CD8-positive, alpha-beta memory T cell (primary cell): ENCODE results near the gene PHF1. TPM values are rescaled to one million over a fixed set of nuclear protein-coding genes. Genes with fewer than 3 reads are reported as not detected.

ENCODE experiments used
- CTCF ChIA-PET: fragments of 350-600 bp; sonication (Branson Sonifier 250); formaldehyde crosslinking; loops from one replicate; lab custom pipeline; 2021; ENCODE audit warnings: antibody characterized with exemption; lab: Charles Lee
- POLR2A ChIA-PET: fragments of 350-600 bp; sonication (Branson Sonifier 250); formaldehyde crosslinking; loops from one replicate; lab custom pipeline; 2021; ENCODE audit warnings: antibody characterized with exemption; lab: Charles Lee
- DNase-seq, 5 donors: peaks; one replicate each; pipeline versions ENCODE4 v3.0.0 to v3.0.0-alpha.2; 2020 to 2022; ENCODE audit warnings: mixed read lengths in 1 of 5
- H3K27ac ChIP-seq: one replicate; pipeline ENCODE4 v1.7.0; 2013; ENCODE audit warnings: low read depth, mild to moderate bottlenecking, low read length, moderate library complexity
- H3K27me3 ChIP-seq: 2 replicates; pipeline ENCODE4 v1.7.0; 2013; ENCODE audit warnings: low read length, mild to moderate bottlenecking; ENCODE audit not compliant: insufficient read depth, poor library complexity, severe bottlenecking
- H3K36me3 ChIP-seq: 2 replicates; pipeline ENCODE4 v1.7.0; 2013; ENCODE audit warnings: mild to moderate bottlenecking, low read length, moderate library complexity; ENCODE audit not compliant: insufficient read depth
- H3K4me1 ChIP-seq: 2 replicates; pipeline ENCODE4 v1.7.0; 2013; ENCODE audit warnings: mild to moderate bottlenecking, low read length, moderate library complexity; ENCODE audit not compliant: insufficient read depth
- H3K4me3 ChIP-seq: 2 replicates; pipeline ENCODE4 v1.7.0; 2013; ENCODE audit warnings: mild to moderate bottlenecking, low read length
- H3K9me3 ChIP-seq: 2 replicates; pipeline ENCODE4 v1.7.0; 2013; ENCODE audit warnings: mild to moderate bottlenecking, low read length
- H3K27ac Mint-ChIP-seq, 8 donors: one replicate each; pipeline ENCODE4 v1.8.0; 2020 to 2021; ENCODE audit warnings: mixed read lengths in 8 of 8, mild to moderate bottlenecking in 6 of 8, inconsistent platforms in 3 of 8, moderate library complexity in 3 of 8
- H3K27me3 Mint-ChIP-seq, 2 donors: one replicate each; pipeline ENCODE4 v1.8.0; 2020 to 2021; ENCODE audit warnings: mixed read lengths in 2 of 2, mild to moderate bottlenecking in 1 of 2, moderate library complexity in 1 of 2
- H3K36me3 Mint-ChIP-seq, 3 donors: one replicate each; pipeline ENCODE4 v1.8.0; 2020 to 2021; ENCODE audit warnings: mixed read lengths in 3 of 3, inconsistent platforms in 1 of 3, mild to moderate bottlenecking in 1 of 3
- H3K4me1 Mint-ChIP-seq, 3 donors: one replicate each; pipeline ENCODE4 v1.8.0; 2020 to 2021; ENCODE audit warnings: mixed read lengths in 3 of 3, inconsistent platforms in 1 of 3, mild to moderate bottlenecking in 1 of 3
- H3K4me3 Mint-ChIP-seq, 7 donors: one replicate each; pipeline ENCODE4 v1.8.0; 2020 to 2021; ENCODE audit warnings: mixed read lengths in 7 of 7, mild to moderate bottlenecking in 6 of 7, moderate library complexity in 4 of 7, inconsistent platforms in 2 of 7
- H3K9me3 Mint-ChIP-seq, 5 donors: one replicate each; pipeline ENCODE4 v1.8.0; 2020 to 2022; ENCODE audit warnings: mixed read lengths in 5 of 5, mild to moderate bottlenecking in 3 of 5, moderate library complexity in 2 of 5, inconsistent platforms in 1 of 5
- polyA plus RNA-seq: library from polyadenylated mRNA; unstranded; fragments of 300-500 nt; fragmentation: Illumina TruSeq; gene quantifications from one replicate; pipeline ENCODE4 v1.2.3, GENCODE V29; 2021
- total RNA-seq, 2 experiments: library from RNA; stranded (reverse); gene quantifications; one replicate each; pipeline ENCODE4 v1.2.3, GENCODE V29; 2021

PHF1 gene
- total and polyA plus RNA-seq, 3 experiments from 2014 or later = 38.5 to 76.5 (median 43.3) TPM

DNA sequence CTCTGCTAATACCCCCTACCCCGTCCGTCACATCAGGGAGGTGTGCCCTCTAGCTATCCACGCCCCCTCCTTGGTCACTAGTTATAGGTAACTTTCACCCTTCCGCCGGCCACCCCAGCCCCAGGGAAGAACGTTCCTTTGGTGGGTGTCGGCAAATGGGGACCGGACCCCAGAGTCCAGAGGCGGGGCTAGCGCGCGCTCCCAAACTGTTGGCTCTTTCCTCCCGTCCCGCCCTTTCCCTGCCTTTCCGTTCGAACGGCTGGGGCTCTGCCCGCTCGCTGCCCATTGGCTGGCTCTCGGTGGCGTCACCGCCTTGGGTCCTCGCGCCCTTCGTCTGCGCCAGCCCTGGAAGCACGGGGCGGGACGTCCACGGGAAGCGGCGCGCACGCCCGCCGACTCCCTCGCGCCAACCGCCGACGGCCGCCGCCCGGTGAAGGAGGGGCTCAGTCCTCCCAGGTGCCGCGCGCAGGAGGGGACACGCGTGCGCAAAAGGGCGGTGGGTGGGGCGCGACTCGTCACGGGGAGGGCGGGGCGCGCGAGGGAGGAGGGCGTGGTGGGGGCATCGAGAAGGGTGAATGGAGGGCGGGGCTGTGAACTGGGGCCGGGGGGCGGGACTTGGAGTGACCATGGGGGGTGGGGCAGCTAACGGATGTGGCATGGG lies 634 bp upstream of the PHF1 start:
- Mint-ChIP-seq H3K4me3 (peak overlapping the region; percentile 85 to 94 (median 91)), H3K4me1 (peaks cover 47 to 55% (median 52%) of the 10 kb centered on the region in 3 donors), H3K36me3 (peaks cover 0 to 37% (median 6%) of the 10 kb centered on the region in 3 donors), H3K27me3 (no peaks in the 10 kb centered on the region), H3K27ac (peak overlapping the region; percentile 94 to 100 (median 98)), H3K9me3 (peaks cover 0 to 2% (median 0%) of the 10 kb centered on the region in 5 donors)
- Histone ChIP-seq H3K4me3 (peak overlapping the region; percentile 87), H3K27me3 (no peaks in the 10 kb centered on the region), H3K27ac (peak overlapping the region; percentile 95), H3K9me3 (no peaks in the 10 kb centered on the region), H3K36me3 (peaks cover 23% of the 10 kb centered on the region), H3K4me1 (peaks cover 42% of the 10 kb centered on the region)
- peak; percentile 95 to 99 (median 98) for DNase-seq
- POLR2A ChIA-PET = interaction anchor here (0.5 to 3.2 kb wide), 9 partner anchors 9 to 438 kb away, joined by 3 to 13 read pairs (median 4); partner anchors contain the start of gene ZBTB9
- CTCF ChIA-PET = interaction anchor here (1.1 to 3.6 kb wide), 4 partner anchors 15 to 27 kb away, joined by 3 to 10 read pairs (median 3); partner anchors contain the start of gene KIFC1

DNA sequence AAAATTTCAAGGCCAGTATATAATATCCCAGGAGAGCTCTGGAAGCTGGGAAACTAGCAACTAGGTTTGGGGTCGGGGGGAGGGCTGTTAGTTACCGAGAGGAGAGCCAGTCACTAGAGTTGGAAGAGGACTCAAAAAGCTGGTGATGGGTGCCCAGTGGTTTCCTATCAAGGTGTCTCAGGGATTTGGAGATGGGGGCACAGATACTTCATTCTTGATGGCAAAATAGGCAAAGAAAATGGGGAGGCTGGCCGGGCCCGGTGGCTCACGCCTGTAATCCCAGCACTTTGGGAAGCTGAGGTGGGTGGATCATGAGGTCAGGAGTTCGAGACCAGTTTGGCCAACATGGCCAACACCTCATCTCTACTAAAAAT lies 805 bp downstream of the PHF1 start:
- peak overlapping the region; percentile 85 to 94 (median 91) for H3K4me3 Mint-ChIP-seq
- Histone ChIP-seq H3K4me3 (peak overlapping the region; percentile 95), H3K27me3 (no peaks in the 10 kb centered on the region), H3K36me3 (peaks cover 33% of the 10 kb centered on the region), H3K9me3 (no peaks in the 10 kb centered on the region), H3K27ac (peak overlapping the region; percentile 87), H3K4me1 (peaks cover 53% of the 10 kb centered on the region)
- ChIA-PET CTCF (interaction anchor here (1.4 kb wide), 2 partner anchors 14 to 135 kb away, joined by 3 read pairs; partner anchors contain the start of gene B3GALT4), POLR2A (interaction anchor here (0.6 to 3.2 kb wide), 5 partner anchors 14 to 159 kb away, joined by 4 to 13 read pairs (median 9); partner anchors contain the start of genes B3GALT4 and ZBTB9)
- no peaks in the 10 kb centered on the region for H3K27me3 Mint-ChIP-seq
- peak overlapping the region; percentile 88 to 100 (median 95) for H3K27ac Mint-ChIP-seq
- DNase-seq = peak in 1 of 5 donors; percentile 44
- H3K9me3 Mint-ChIP-seq = peaks cover 0 to 2% (median 0%) of the 10 kb centered on the region in 5 donors
- H3K4me1 Mint-ChIP-seq = peaks cover 53 to 61% (median 57%) of the 10 kb centered on the region in 3 donors
- peaks cover 5 to 52% (median 8%) of the 10 kb centered on the region in 3 donors for H3K36me3 Mint-ChIP-seq

DNA sequence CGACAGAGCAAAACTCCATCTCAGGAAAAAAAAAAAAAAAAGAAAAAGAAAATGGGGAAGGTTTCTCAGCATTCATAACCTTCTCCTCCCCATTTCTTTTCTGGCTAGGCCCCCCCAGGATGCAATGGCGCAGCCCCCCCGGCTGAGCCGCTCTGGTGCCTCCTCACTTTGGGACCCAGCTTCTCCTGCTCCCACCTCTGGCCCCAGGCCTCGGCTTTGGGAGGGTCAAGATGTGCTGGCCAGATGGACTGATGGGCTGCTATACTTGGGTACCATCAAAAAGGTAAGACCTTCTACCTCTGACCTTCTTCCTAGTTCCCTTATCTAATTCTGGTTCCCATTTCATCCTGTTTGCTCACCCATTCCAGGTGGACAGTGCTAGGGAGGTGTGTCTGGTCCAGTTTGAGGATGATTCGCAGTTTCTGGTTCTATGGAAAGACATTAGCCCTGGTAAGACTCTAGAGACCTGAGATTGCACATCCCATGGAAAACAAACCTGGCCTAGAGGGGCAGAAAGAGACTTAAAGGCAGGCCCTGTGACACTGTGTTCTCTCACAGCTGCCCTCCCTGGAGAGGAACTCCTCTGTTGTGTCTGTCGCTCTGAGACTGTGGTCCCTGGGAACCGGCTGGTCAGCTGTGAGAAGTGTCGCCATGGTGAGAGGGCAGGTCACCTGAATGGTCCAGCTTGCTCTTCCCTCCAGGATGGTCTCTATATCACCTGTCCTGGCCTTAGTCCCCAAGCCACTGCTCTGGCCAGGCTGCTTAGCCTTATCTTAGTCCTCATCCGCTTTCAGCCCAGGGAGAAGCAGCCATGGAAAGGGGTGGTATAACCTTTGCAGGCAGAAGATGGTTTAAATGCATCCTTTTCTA lies 1.6 kb downstream of the PHF1 start:
- H3K36me3 ChIP-seq = peaks cover 33% of the 10 kb centered on the region
- no peaks in the 10 kb centered on the region for H3K9me3 ChIP-seq
- peaks cover 60 to 69% (median 64%) of the 10 kb centered on the region in 3 donors for H3K4me1 Mint-ChIP-seq
- peaks cover 5 to 57% (median 10%) of the 10 kb centered on the region in 3 donors for H3K36me3 Mint-ChIP-seq
- peak in 1 of 5 donors; percentile 46 for DNase-seq
- H3K27ac ChIP-seq = no peak overlapping the region
- ChIA-PET CTCF (interaction anchor here (1.4 kb wide), 2 partner anchors 13 to 135 kb away, joined by 3 read pairs; partner anchors contain the start of gene B3GALT4), POLR2A (interaction anchor here (0.6 to 3.2 kb wide), 4 partner anchors 13 to 158 kb away, joined by 4 to 13 read pairs (median 8); partner anchors contain the start of gene B3GALT4)
- H3K27me3 ChIP-seq = no peaks in the 10 kb centered on the region
- peak overlapping the region; percentile 85 to 94 (median 91) for H3K4me3 Mint-ChIP-seq
- peaks cover 61% of the 10 kb centered on the region for H3K4me1 ChIP-seq
- peaks cover 0 to 2% (median 0%) of the 10 kb centered on the region in 5 donors for H3K9me3 Mint-ChIP-seq
- H3K27ac Mint-ChIP-seq = peak overlapping the region; percentile 72 to 100 (median 94)
- H3K4me3 ChIP-seq = no peak overlapping the region
- H3K27me3 Mint-ChIP-seq = no peaks in the 10 kb centered on the region

DNA sequence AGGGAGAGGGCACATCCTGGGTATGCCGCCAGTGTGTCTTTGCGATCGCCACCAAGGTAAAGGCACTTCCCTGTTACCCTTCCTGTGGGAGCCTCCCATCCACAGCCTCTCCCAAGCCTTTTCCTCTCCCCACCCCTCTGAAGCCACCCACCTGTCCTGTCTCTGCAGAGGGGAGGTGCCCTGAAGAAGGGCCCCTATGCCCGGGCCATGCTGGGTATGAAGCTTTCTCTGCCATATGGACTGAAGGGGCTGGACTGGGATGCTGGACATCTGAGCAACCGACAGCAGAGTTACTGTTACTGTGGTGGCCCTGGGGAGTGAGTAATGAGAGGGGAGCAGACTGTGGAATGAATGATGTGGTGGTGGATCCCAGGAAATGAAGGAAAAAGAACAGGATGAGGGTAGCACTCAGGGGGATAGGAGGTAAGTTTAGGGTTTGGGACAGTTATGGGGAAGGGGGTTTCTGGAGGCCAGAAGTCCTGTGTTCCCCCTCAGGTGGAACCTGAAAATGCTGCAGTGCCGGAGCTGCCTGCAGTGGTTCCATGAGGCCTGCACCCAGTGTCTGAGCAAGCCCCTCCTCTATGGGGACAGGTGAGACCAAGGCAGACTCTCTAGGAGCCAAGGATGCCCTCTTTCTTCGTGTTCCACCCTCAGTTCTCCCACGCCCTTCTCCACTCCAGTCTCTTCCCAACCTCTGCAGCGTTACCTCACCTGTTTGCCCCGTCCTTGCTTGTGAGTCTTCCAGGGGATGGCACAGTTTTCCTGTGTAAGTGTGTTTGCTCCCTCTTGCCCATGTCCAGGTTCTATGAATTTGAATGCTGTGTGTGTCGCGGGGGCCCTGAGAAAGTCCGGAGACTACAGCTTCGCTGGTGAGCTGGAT lies 2.7 kb downstream of the PHF1 start:
- POLR2A ChIA-PET = no interaction called here

DNA sequence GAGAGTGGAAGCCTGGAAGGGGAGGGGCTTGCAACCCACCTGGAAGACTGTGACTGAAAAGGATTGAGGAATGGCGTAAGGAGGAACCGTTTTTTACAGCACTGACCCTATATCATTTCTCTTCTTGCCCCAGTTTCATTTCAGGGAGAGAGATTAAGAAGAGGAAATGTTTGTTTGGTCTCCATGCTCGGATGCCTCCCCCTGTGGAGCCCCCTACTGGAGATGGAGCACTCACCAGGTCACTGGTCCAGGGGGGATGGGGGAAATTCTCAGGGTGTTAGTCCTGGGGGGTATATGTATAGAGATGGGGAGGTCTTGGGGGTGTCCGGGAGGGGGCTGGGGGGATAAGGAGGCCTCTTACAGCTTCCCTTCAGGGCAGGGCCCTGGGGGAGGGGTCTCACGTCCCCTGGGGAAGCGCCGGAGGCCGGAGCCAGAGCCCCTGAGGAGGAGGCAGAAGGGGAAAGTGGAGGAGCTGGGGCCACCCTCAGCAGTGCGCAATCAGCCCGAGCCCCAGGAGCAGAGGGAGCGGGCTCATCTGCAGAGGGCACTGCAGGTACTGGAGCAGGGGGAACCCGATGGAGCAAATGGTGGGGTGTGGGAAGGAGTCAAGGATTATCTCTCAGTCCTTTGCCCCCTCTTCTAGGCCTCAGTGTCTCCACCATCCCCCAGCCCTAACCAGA lies 3.9 kb downstream of the PHF1 start:
- H3K4me1 Mint-ChIP-seq = peaks cover 76 to 83% (median 79%) of the 10 kb centered on the region in 3 donors
- no peaks in the 10 kb centered on the region for H3K9me3 ChIP-seq
- no peaks in the 10 kb centered on the region for H3K27me3 ChIP-seq
- H3K36me3 Mint-ChIP-seq = peaks cover 5 to 64% (median 10%) of the 10 kb centered on the region in 3 donors
- no peak for DNase-seq
- peaks cover 0 to 3% of the 10 kb centered on the region in 2 donors for H3K27me3 Mint-ChIP-seq
- peak overlapping the region in 7 of 8 donors; percentile 35 to 100 (median 72) for H3K27ac Mint-ChIP-seq
- ChIA-PET CTCF (interaction anchor here (0.7 to 1.6 kb wide), 2 partner anchors 14 to 16 kb away, joined by 3 read pairs; no protein-coding TSS in a partner anchor), POLR2A (no interaction called here)
- H3K36me3 ChIP-seq = peaks cover 33% of the 10 kb centered on the region
- no peak overlapping the region for H3K27ac ChIP-seq
- no peak overlapping the region for H3K4me3 ChIP-seq
- peaks cover 0 to 2% (median 0%) of the 10 kb centered on the region in 5 donors for H3K9me3 Mint-ChIP-seq
- peak overlapping the region in 4 of 7 donors; percentile 5 to 90 (median 54) for H3K4me3 Mint-ChIP-seq
- H3K4me1 ChIP-seq = peaks cover 72% of the 10 kb centered on the region

More for the DNA sequence above, 2.7 kb downstream of the PHF1 start:
- Mint-ChIP-seq H3K9me3 (peaks cover 0 to 2% (median 0%) of the 10 kb centered on the region in 5 donors), H3K27me3 (peaks cover 0 to 3% of the 10 kb centered on the region in 2 donors), H3K36me3 (peaks cover 5 to 64% (median 10%) of the 10 kb centered on the region in 3 donors), H3K27ac (peak overlapping the region in 7 of 8 donors; percentile 51 to 100 (median 84)), H3K4me1 (peaks cover 68 to 77% (median 74%) of the 10 kb centered on the region in 3 donors), H3K4me3 (peak overlapping the region; percentile 39 to 94 (median 84))
- DNase-seq = peak in 1 of 5 donors; percentile 39
- Histone ChIP-seq H3K27ac (no peak overlapping the region), H3K4me1 (peaks cover 66% of the 10 kb centered on the region), H3K4me3 (no peak overlapping the region), H3K36me3 (peaks cover 33% of the 10 kb centered on the region), H3K9me3 (no peaks in the 10 kb centered on the region), H3K27me3 (no peaks in the 10 kb centered on the region)
- CTCF ChIA-PET = interaction anchor here (0.7 kb wide), 1 partner anchor 18 kb away, joined by 3 read pairs; no protein-coding TSS in a partner anchor

DNA sequence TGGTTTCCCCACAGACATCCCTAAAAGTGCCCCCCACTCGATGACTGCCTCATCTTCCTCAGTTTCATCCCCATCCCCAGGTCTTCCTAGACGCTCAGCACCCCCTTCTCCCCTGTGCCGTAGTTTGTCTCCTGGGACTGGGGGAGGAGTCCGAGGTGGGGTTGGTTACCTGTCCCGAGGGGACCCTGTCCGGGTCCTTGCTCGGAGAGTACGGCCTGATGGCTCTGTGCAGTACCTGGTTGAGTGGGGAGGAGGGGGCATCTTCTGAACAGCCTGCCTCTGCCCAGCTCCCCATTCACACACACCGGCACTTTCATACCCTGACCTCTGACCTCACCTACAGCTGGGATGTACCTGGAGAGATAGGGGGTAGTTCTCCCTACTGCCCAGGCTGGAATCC lies 5.0 kb downstream of the PHF1 start:
- Histone ChIP-seq H3K36me3 (peaks cover 33% of the 10 kb centered on the region), H3K4me1 (peaks cover 70% of the 10 kb centered on the region), H3K27me3 (no peaks in the 10 kb centered on the region), H3K4me3 (no peak overlapping the region), H3K9me3 (no peaks in the 10 kb centered on the region), H3K27ac (no peak overlapping the region)
- ChIA-PET POLR2A (no interaction called here), CTCF (interaction anchor here (1.6 kb wide), 1 partner anchor 13 kb away, joined by 3 read pairs; no protein-coding TSS in a partner anchor)
- DNase-seq = no peak
- Mint-ChIP-seq H3K4me3 (peak overlapping the region; percentile 6 to 85 (median 62)), H3K4me1 (peaks cover 73 to 79% (median 77%) of the 10 kb centered on the region in 3 donors), H3K9me3 (peaks cover 0 to 2% (median 0%) of the 10 kb centered on the region in 5 donors), H3K27ac (peak overlapping the region in 7 of 8 donors; percentile 26 to 100 (median 85)), H3K27me3 (peaks cover 0 to 3% of the 10 kb centered on the region in 2 donors), H3K36me3 (peaks cover 5 to 62% (median 10%) of the 10 kb centered on the region in 3 donors)
